C4-2B (cell line): ENCODE results near the gene IL1R1.

Experiments
- CTCF ChIP-seq: fragments of 450-650 bp; conservative IDR thresholded peaks from 2 replicates; pipeline ENCODE4 v1.5.1; 2017; ENCODE audit warnings: mild to moderate bottlenecking
- ZFX ChIP-seq: fragments of 450-650 bp; IDR thresholded peaks from 2 replicates; pipeline ENCODE4 v1.6.1; 2017

- TF ChIP-seq CTCF = no peak
- TF ChIP-seq ZFX = no peak
Observed at GRCh38 chr2:102111823-102112222, 30.7 kb upstream of the IL1R1 start.
